DMS53 treated with DMSO at 0.1 percent for 48 hours (cell line): ENCODE data around the gene TICAM1.

Experiments used
- DNase-seq: peaks from one replicate; lab custom pipeline; 2025; ENCODE audit not compliant: unreplicated experiment; lab: John Stamatoyannopoulos, UW

TICAM1 gene

DNA sequence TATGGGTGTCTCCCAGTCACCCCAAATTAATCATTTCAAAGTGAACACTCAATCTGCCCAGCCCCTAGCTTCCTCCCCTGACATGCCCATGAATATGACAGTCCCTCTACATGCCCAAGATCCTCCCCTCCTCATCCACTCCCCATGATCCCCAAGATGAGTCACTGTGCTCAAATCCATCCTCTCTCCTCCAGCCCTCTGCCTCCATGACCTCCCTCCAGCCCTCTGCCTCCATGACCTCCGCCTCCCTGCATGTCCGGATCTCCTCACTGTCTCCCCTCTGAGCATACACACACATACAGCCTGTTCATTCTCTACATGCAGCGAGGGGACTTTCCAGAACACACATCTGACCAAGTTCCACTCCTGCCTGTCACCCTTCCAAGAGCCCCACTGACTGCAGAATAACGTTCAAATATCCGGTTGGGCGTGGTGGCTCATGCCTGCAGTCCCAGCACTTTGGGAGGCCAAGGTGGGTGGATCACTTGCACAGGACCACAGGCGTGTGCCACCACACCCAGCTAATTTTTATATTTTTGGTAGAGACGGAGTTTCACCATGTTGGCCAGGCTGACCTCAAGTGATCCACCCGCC, 58.4 kb downstream of the TICAM1 start:
- no peak for DNase-seq

DNA sequence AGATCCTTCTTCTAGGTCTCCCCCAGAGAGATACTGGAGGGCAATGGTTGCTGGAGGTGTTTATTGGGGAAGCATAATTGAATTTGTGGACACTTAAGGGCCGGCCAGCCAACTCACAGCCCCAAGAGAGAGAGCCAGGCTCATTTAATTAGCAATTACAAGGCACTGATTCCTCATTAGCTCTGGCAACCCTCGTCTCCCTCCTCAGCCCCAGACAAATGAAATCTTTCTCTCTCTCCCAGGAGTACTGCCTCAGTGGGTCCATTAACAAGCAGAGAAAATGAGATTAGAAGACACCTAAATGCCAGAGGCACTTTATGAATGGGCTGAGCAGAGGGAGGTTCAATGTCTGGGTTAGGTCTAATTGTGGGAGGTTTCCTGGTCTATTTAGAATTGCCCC, 58.9 kb downstream of the TICAM1 start:
- no peak for DNase-seq

DNA sequence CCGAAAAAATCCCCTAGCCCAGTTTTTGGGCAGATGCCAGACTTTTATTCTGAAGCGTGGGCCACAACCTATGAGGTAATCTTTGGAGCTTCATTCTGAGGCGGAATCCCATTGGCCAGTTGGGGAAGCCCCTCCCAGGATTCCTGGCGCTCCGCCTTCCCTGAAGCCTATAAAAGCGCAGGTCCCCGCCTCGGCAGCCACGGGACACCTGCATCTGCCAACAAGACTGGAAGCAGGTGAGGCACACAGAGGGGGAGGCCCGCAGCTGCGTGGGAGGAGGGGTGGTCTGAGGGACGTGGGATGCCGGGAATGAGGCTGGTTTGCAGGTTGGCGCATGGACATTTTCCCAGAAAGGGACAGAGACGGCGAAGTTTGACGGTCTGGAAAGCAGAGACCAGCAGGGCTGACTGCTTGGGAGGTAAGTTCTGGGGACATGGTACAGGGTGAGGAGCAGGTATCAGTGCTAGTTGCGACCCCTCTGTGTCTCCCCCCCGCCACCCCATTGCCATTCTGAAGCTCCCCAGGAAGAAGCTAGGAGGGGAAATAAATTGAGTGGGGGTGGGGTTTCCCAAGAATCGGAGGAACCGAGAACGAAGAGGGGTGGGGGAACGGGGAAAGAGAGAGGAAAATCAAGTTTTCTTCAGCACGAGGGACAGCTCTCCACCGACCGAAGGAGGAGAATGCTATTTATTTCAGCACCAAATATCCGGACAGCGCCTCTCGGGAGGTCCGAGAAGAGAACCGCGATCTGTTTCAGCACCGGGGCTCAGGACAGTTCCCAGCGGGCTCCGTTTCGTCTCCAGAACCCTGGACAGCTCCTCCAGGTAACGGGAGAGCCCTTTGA, 62.4 kb downstream of the TICAM1 start:
- DNase-seq, result peak; percentile 12
